ENCODE data around the gene PAGE2. TPM values are rescaled to one million over a fixed set of nuclear protein-coding genes. Genes with fewer than 3 reads are reported as not detected.

PAGE2 gene
- total and polyA plus RNA-seq, 2 donors (not counting 3 experiments of a cell fraction or from before 2014, with no cell fraction given) = not detected

- intact Hi-C loops (cut with micrococcal nuclease) = no loop called here
Observed at GRCh38 chrX:55130481-55130880, 41.7 kb downstream of the PAGE2 start.

GRCh38 chrX:55132416-55132815 is 43.6 kb downstream of the PAGE2 start:
- DNase-seq (ENCODE audit: low read depth, low spot score) = no peak
- no TSS peak for BruUV-seq (replicated peaks)
- Histone ChIP-seq H3K27me3 (ENCODE audit: control insufficient read depth in 2 of 2, insufficient read depth in 2 of 2, low read length in 2 of 2) (no peaks in the 10 kb centered on the region), H3K9me3 (replicated peaks; ENCODE audit: control insufficient read depth, insufficient read depth, low read length) (no peaks in the 10 kb centered on the region), H3K36me3 (ENCODE audit: control insufficient read depth in 2 of 2, extremely low read depth in 1 of 2, insufficient read depth in 2 of 2, low read length in 2 of 2) (no peaks in the 10 kb centered on the region), H3K79me2 (ENCODE audit: control insufficient read depth, insufficient read depth, low read length) (no peaks in the 10 kb centered on the region), H3K9ac (replicated peaks; ENCODE audit: extremely low read depth, insufficient read depth, low read length) (no peak overlapping the region), H3K9me1 (replicated peaks; ENCODE audit: control insufficient read depth, extremely low read depth, insufficient read depth, low read length) (no peaks in the 10 kb centered on the region), H3K4me1 (ENCODE audit: control insufficient read depth, extremely low read depth, insufficient read depth, low read length) (no peaks in the 10 kb centered on the region), H3K4me2 (ENCODE audit: insufficient read depth, low read length) (no peak overlapping the region), H4K20me1 (replicated peaks; ENCODE audit: control insufficient read depth, extremely low read depth, insufficient read depth, low read length) (no peaks in the 10 kb centered on the region), H3K4me3 (replicated peaks in 1 of 3; ENCODE audit: insufficient read depth in 1 of 3, low read depth in 1 of 3, low read length in 3 of 3) (no peak overlapping the region), H3K27ac (ENCODE audit: insufficient read depth, low read depth, low read length) (no peak overlapping the region), H2AFZ (ENCODE audit: low read depth, low read length) (no peak overlapping the region)
- dilution Hi-C loops (cut with MboI; ENCODE audit: extremely low pct_ligation_motif_present, low sequenced_read_pairs) = no loop called here
- intact Hi-C loops (cut with micrococcal nuclease) = no loop called here
- ChIA-PET POLR2A (no interaction called here), CTCF (no interaction called here)
- no peak for FAIRE-seq
- TF ChIP-seq POLR2A (IDR thresholded peaks at IDR 0.05; ENCODE audit: low read depth, low read length) = no peak

More at GRCh38 chrX:55130481-55130880, 41.7 kb downstream of the PAGE2 start:
- Histone ChIP-seq H3K36me3 (ENCODE audit: control insufficient read depth in 2 of 2, extremely low read depth in 1 of 2, insufficient read depth in 2 of 2, low read length in 2 of 2) (no peaks in the 10 kb centered on the region), H3K27me3 (ENCODE audit: control insufficient read depth in 2 of 2, insufficient read depth in 2 of 2, low read length in 2 of 2) (peaks cover 0 to 3% of the 10 kb centered on the region in 2 experiments), H3K4me3 (replicated peaks in 1 of 3; ENCODE audit: insufficient read depth in 1 of 3, low read depth in 1 of 3, low read length in 3 of 3) (no peak overlapping the region), H3K9me1 (replicated peaks; ENCODE audit: control insufficient read depth, extremely low read depth, insufficient read depth, low read length) (no peaks in the 10 kb centered on the region), H4K20me1 (replicated peaks; ENCODE audit: control insufficient read depth, extremely low read depth, insufficient read depth, low read length) (no peaks in the 10 kb centered on the region), H3K9me3 (replicated peaks; ENCODE audit: control insufficient read depth, insufficient read depth, low read length) (no peaks in the 10 kb centered on the region), H2AFZ (ENCODE audit: low read depth, low read length) (no peak overlapping the region), H3K27ac (ENCODE audit: insufficient read depth, low read depth, low read length) (no peak overlapping the region), H3K79me2 (ENCODE audit: control insufficient read depth, insufficient read depth, low read length) (no peaks in the 10 kb centered on the region), H3K4me2 (ENCODE audit: insufficient read depth, low read length) (no peak overlapping the region), H3K9ac (replicated peaks; ENCODE audit: extremely low read depth, insufficient read depth, low read length) (no peak overlapping the region), H3K4me1 (ENCODE audit: control insufficient read depth, extremely low read depth, insufficient read depth, low read length) (no peaks in the 10 kb centered on the region)
- no peak for DNase-seq (ENCODE audit: low read depth, low spot score)
- CTCF ChIA-PET = no interaction called here
- TF ChIP-seq EZH2 (IDR thresholded peaks at IDR 0.05; ENCODE audit: borderline replicate concordance, low read depth, low read length, severe bottlenecking) (no peak), JUN (IDR thresholded peaks at IDR 0.05; ENCODE audit: borderline replicate concordance, insufficient read depth, insufficient read length, low read depth) (no peak), FOS (IDR thresholded peaks at IDR 0.05; ENCODE audit: borderline replicate concordance, insufficient read depth, low read length) (no peak)
- dilution Hi-C loops (cut with MboI; ENCODE audit: extremely low pct_ligation_motif_present, low sequenced_read_pairs) = no loop called here
- BruUV-seq (replicated peaks) = no TSS peak
- FAIRE-seq = no peak
- POLR2A ChIA-PET = no interaction called here

All from endothelial cell of umbilical vein (primary cell).